M059J (cell line): ENCODE results near the gene SLC43A3. TPM values are rescaled to one million over a fixed set of nuclear protein-coding genes. Genes with fewer than 3 reads are reported as not detected.

Source experiments
- DNase-seq: peaks from one replicate; pipeline ENCODE4 v3.0.0-alpha.2; 2012; ENCODE audit warnings: low read depth
- total RNA-seq: library from RNA; depleted of rRNA; stranded (reverse); fragments of >200 nt; shearing (Covaris generic); gene quantifications from 2 replicates; pipeline ENCODE4 v1.2.3, GENCODE V29; 2014; rRNA removed

SLC43A3 gene
- total RNA-seq, 1 experiment from 2014 or later = 95.1 TPM

DNA sequence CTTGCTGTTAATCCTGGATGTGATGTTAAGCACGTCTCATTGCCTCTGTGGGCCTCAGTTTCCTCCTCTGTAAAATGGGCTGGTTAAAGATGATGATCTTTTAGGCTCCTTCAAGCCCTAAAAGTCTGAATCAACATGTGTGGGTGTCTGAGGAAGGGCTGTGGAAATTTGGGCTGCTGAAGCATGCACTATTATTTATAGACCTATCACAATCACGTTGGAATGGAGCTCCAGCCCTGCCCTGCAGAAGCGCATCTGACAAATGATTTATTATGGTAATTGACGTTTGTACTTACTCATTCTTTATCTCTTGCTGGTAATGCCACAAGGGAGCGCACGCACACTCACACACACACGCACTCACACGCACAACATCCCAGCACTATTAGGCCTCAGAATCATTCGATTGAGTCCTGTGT is 68.4 kb downstream of the SLC43A3 start:
- DNase-seq = peak; percentile 35

- DNase-seq = no peak
Observed at GRCh38 chr11:57357856-57358255, 69.1 kb downstream of the SLC43A3 start.

DNA sequence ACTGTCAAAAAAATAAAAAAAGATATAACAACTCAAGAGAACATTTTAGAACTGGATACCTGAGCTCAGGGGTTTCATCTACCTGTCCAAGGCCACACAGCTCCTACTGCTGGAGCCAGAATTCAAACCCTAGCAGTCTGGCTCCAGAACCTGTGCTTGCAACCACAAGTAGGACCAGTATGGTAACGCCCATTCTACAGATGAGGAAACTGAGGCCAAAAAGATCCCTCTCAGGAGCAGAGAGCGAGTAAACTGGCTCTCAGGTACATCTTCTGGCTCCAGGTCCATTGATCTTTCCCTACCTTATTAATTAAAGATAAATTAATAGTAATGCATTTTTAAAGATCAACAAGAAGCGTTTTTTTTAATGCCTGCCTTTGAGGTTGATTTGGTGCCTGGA is 69.6 kb downstream of the SLC43A3 start:
- DNase-seq = no peak

Other genes starting within 250 kb of the SLC43A3 start
- gene LRRC55, start 245.2 kb downstream of the SLC43A3 start, total RNA-seq = not detected in 2 replicates
- not detected in 2 replicates for gene APLNR, start 189.9 kb downstream of the SLC43A3 start, total RNA-seq
- 18.4 and 44.4 TPM in 2 replicates for gene TNKS1BP1, start 102.2 kb downstream of the SLC43A3 start, total RNA-seq
- 96.0 and 145 TPM in 2 replicates for gene SSRP1, start 91.2 kb downstream of the SLC43A3 start, total RNA-seq
- not detected in 2 replicates for gene P2RX3, start 88.8 kb downstream of the SLC43A3 start, total RNA-seq
- not detected in 2 replicates for gene PRG3, start 46.0 kb downstream of the SLC43A3 start, total RNA-seq
- 0.17 TPM in 1 of 2 replicates, not detected in the other for gene PRG2, start 36.5 kb downstream of the SLC43A3 start, total RNA-seq
- 0.34 and 0.96 TPM in 2 replicates for gene RTN4RL2, start 33.4 kb upstream of the SLC43A3 start, total RNA-seq
- 4.8 and 6.9 TPM in 2 replicates for gene SLC43A1, start 88.6 kb upstream of the SLC43A3 start, total RNA-seq
- gene TIMM10, start 103.6 kb upstream of the SLC43A3 start, total RNA-seq = 44.6 and 47.9 TPM in 2 replicates
- gene SMTNL1, start 110.5 kb upstream of the SLC43A3 start, total RNA-seq = not detected in 2 replicates
- 269 and 314 TPM in 2 replicates for gene UBE2L6, start 140.6 kb upstream of the SLC43A3 start, total RNA-seq
- gene SERPING1, start 170.6 kb upstream of the SLC43A3 start, total RNA-seq = 13.0 and 17.0 TPM in 2 replicates
- gene YPEL4, start 222.8 kb upstream of the SLC43A3 start, total RNA-seq = 0.25 and 0.79 TPM in 2 replicates
- 18.4 and 30.7 TPM in 2 replicates for gene CLP1, start 230.6 kb upstream of the SLC43A3 start, total RNA-seq
- gene ZDHHC5, start 241.0 kb upstream of the SLC43A3 start, total RNA-seq = 37.4 and 50.8 TPM in 2 replicates